HepG2 (cell line): Measurements from ENCODE around the gene DIPK1A.

Experiments
- EP300 ChIP-seq, 3 experiments: sonication (generic) in 1 of 3; formaldehyde crosslinking in 1 of 3; IDR thresholded peaks; 2 replicates each; pipeline versions ENCODE4 v1.5.1 to v1.6.1; 2011 to 2020; ENCODE audit warnings: low read depth in 2 of 3, low read length in 2 of 3, borderline replicate concordance in 1 of 3, improper control_type of control experiment in 1 of 3, mild to moderate bottlenecking in 1 of 3, missing genetic modification reagents in 1 of 3, moderate library complexity in 1 of 3
- FLYWCH1 ChIP-seq: sonication (generic); formaldehyde crosslinking; IDR thresholded peaks from 2 replicates; pipeline ENCODE4 v1.8.1; 2023; ENCODE audit warnings: mild to moderate bottlenecking, missing genetic modification reagents
- SATB2 ChIP-seq: sonication (generic); formaldehyde crosslinking; IDR thresholded peaks from 2 replicates; pipeline ENCODE4 v1.5.0; 2020; ENCODE audit warnings: missing genetic modification reagents
- SNRNP70 ChIP-seq: fragments of 200-400 bp; formaldehyde crosslinking; IDR thresholded peaks from 2 replicates; pipeline ENCODE4 v1.6.1; 2017; ENCODE audit warnings: mild to moderate bottlenecking, low read depth, low read length, moderate library complexity
- SP1 ChIP-seq, 2 experiments: fragments of 450-650 bp in 1 of 2; sonication (generic) in 1 of 2; formaldehyde crosslinking in 1 of 2; IDR thresholded peaks; 2 replicates each; pipeline versions ENCODE4 v1.4.0 to v1.6.1; 2016 to 2020; ENCODE audit warnings: missing genetic modification reagents in 1 of 2
- TF ChIP-seq, protein P1 (sequence below): sonication (generic); formaldehyde crosslinking; IDR thresholded peaks from 2 replicates; pipeline ENCODE4 v1.4.0; 2020; ENCODE audit warnings: missing genetic modification reagents
- TF ChIP-seq, protein P2 (sequence below): fragments of 450-650 bp; IDR thresholded peaks from 2 replicates; pipeline ENCODE4 v1.6.1; 2017

DNA sequence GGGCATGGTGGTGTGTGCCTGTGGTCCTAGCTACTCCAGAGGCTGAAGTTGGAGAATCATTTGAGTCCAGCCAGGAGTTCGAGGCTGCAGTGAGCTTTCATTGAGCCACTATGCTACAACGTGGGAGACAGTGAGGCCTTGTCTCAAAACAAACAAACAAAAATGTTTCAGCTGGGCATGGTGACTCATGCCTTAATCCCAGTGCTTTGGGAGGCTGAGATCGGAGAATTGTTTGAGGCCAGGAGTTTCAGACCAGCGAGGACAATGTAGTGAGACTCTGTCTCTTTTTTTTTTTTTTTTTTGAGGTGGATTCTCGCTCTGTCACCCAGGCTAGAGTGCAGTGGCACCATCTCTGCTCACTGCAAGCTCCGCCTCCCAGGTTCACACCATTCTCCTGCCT, 134.5 kb downstream of the DIPK1A start:
- TF ChIP-seq SNRNP70 (no peak), EP300 (IDR thresholded peaks at IDR 0.05; ENCODE audit: low read depth in 2 of 2, low read length in 2 of 2) (no peak), EP300 (CRISPR knock-in tag; IDR thresholded peaks at IDR 0.05; ENCODE audit: borderline replicate concordance) (no peak), FLYWCH1 (CRISPR knock-in tag) (no peak), SATB2 (CRISPR knock-in tag) (no peak), SP1 (IDR thresholded peaks at IDR 0.05) (no peak), SP1 (CRISPR knock-in tag; IDR thresholded peaks at IDR 0.05) (no peak)
- TF ChIP-seq, protein P1, sequence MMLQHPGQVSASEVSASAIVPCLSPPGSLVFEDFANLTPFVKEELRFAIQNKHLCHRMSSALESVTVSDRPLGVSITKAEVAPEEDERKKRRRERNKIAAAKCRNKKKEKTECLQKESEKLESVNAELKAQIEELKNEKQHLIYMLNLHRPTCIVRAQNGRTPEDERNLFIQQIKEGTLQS (CRISPR knock-in tag): no peak
- TF ChIP-seq, protein P2, sequence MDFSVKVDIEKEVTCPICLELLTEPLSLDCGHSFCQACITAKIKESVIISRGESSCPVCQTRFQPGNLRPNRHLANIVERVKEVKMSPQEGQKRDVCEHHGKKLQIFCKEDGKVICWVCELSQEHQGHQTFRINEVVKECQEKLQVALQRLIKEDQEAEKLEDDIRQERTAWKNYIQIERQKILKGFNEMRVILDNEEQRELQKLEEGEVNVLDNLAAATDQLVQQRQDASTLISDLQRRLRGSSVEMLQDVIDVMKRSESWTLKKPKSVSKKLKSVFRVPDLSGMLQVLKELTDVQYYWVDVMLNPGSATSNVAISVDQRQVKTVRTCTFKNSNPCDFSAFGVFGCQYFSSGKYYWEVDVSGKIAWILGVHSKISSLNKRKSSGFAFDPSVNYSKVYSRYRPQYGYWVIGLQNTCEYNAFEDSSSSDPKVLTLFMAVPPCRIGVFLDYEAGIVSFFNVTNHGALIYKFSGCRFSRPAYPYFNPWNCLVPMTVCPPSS: no peak
